Brain microvascular endothelial cell (primary cell): ENCODE results near the gene FSTL4.

ENCODE experiments used
- DNase-seq: peaks from one replicate; pipeline ENCODE4 v3.0.0-alpha.2; 2020
- H3K27ac ChIP-seq: fragments of 250-450 bp; sonication (Bioruptor Pico); 2 replicates; pipeline ENCODE4 v1.5.1; 2020; ENCODE audit warnings: mild to moderate bottlenecking, moderate library complexity
- H3K27me3 ChIP-seq: fragments of 250-450 bp; sonication (Bioruptor Pico); replicated peaks from 2 replicates; pipeline ENCODE4 v1.5.1; 2020; ENCODE audit warnings: mild to moderate bottlenecking
- H3K36me3 ChIP-seq: fragments of 250-450 bp; sonication (Bioruptor Pico); replicated peaks from 2 replicates; pipeline ENCODE4 v1.5.1; 2020; ENCODE audit warnings: mild to moderate bottlenecking
- H3K4me3 ChIP-seq: 2 replicates; pipeline ENCODE4 v1.5.1; 2011; ENCODE audit warnings: low read depth, mild to moderate bottlenecking, control low read depth, low read length, moderate library complexity
- CTCF ChIP-seq: IDR thresholded peaks from 2 replicates; pipeline ENCODE4 v1.5.1; 2011; ENCODE audit warnings: low read depth, mild to moderate bottlenecking, moderate library complexity, low read length, control low read depth, inconsistent platforms; ENCODE audit errors: missing control alignments
- in situ Hi-C: cut with HindIII; loops from 2 replicates; pipeline ENCODE4 v1.10.0; 2017; ENCODE audit warnings: low sequenced_read_pairs, low pct_ligation_motif_present

FSTL4 gene

GRCh38 chr5:133391354-133392136 lies 220.8 kb downstream of the FSTL4 start:
- DNase-seq, result no peak
- H3K4me3 ChIP-seq, result no peak overlapping the region
- H3K27ac ChIP-seq, result no peak overlapping the region
- H3K36me3 ChIP-seq, result no peaks in the 10 kb centered on the region
- in situ Hi-C loops, result no loop called here
- H3K27me3 ChIP-seq, result peaks cover 3% of the 10 kb centered on the region
- no peak for TF ChIP-seq CTCF

- H3K36me3 ChIP-seq, result no peaks in the 10 kb centered on the region
These were observed 221.7 kb downstream of the FSTL4 start for GRCh38 chr5:133390416-133391353.

GRCh38 chr5:133389066-133389590 lies 223.2 kb downstream of the FSTL4 start:
- no peak for TF ChIP-seq CTCF
- no peak for DNase-seq
- no peak overlapping the region for H3K27ac ChIP-seq
- H3K27me3 ChIP-seq, result peaks cover 3% of the 10 kb centered on the region
- in situ Hi-C loops, result no loop called here
- no peaks in the 10 kb centered on the region for H3K36me3 ChIP-seq
- H3K4me3 ChIP-seq, result no peak overlapping the region

More at GRCh38 chr5:133390416-133391353, 221.7 kb downstream of the FSTL4 start:
- TF ChIP-seq CTCF, result no peak
- H3K4me3 ChIP-seq, result no peak overlapping the region
- DNase-seq, result no peak
- peaks cover 3% of the 10 kb centered on the region for H3K27me3 ChIP-seq
- in situ Hi-C loops, result no loop called here
- no peak overlapping the region for H3K27ac ChIP-seq

- DNase-seq, result no peak
- Histone ChIP-seq H3K27me3 (peaks cover 3% of the 10 kb centered on the region), H3K27ac (no peak overlapping the region), H3K4me3 (no peak overlapping the region), H3K36me3 (no peaks in the 10 kb centered on the region)
- no peak for TF ChIP-seq CTCF
- in situ Hi-C loops, result no loop called here
These were observed 224.7 kb downstream of the FSTL4 start for GRCh38 chr5:133387621-133388020.

GRCh38 chr5:133387091-133387490 lies 225.2 kb downstream of the FSTL4 start:
- TF ChIP-seq CTCF, result no peak
- Histone ChIP-seq H3K27ac (no peak overlapping the region), H3K4me3 (no peak overlapping the region), H3K36me3 (no peaks in the 10 kb centered on the region), H3K27me3 (peaks cover 3% of the 10 kb centered on the region)
- no peak for DNase-seq
- in situ Hi-C loops, result no loop called here
